GM18858 (cell line): ENCODE results near the gene UNC5CL.
"Not testable (repeated sequence)": the region's sequence is repeated elsewhere in the genome, so short reads cannot be mapped to it uniquely, and the experiment has no call there.

ENCODE experiments used
- ATAC-seq: cut with Tn5 transposase; IDR thresholded peaks from one replicate; pipeline ENCODE4 v1.9.1; 2021; ENCODE audit not compliant: unreplicated experiment

Gene UNC5CL

DNA sequence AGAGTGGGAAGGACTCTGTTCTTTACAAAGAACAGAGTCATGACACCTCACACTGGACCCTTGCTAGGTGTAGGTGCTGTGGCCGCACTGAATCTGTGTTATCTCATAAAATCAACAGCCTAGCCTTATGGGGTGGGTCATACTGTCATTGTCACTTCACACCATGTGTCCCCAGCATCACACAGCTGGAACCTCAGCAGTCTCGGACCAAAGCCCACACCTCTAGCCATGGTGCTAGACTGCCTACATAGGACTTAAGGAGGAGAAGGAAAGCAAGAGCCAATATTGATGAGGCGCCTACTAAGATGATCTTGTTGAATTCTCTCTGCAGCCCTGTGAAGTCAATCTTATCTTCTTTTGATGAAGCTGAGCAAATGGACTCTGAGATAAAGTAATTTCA lies 31.0 kb downstream of the UNC5CL start:
- ATAC-seq: no peak

DNA sequence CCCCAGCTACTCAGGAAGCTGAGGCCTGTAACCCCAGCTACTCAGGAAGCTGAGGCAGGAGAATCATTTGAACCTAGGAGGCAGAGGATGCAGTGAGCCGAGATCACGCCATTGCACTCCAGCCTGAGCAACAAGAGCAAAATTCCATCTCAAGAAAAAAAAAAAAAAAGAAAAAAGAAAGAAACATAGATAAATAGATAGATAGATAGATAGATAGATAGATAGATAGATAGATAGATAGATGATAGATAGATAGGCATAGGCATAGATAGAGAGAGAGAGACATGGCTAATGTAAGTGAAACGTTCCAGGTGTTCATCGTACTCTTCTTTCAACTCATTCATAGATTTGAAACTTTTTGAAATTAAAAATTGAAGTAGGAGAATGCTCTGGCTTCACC lies 32.0 kb downstream of the UNC5CL start:
- ATAC-seq: not testable (repeated sequence)

DNA sequence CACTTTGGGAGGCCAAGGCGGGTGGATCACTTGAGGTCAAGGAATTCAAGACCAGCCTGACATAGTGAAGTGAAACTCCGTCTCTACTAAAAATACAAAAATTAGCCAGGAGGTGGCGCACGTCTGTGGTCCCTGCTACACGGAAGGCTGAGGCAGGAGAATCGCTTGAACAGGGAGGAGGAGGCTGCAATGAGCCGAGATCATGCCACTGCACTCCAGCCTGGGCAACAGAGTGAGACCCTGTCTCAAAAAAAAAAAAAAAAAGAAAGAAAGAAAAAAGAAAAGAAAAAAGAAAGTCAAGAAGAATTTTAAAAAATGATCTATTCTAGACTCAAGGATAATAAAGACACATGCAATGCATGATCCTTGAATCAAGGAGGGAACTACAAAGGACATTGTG lies 32.8 kb downstream of the UNC5CL start:
- not testable (repeated sequence) for ATAC-seq

DNA sequence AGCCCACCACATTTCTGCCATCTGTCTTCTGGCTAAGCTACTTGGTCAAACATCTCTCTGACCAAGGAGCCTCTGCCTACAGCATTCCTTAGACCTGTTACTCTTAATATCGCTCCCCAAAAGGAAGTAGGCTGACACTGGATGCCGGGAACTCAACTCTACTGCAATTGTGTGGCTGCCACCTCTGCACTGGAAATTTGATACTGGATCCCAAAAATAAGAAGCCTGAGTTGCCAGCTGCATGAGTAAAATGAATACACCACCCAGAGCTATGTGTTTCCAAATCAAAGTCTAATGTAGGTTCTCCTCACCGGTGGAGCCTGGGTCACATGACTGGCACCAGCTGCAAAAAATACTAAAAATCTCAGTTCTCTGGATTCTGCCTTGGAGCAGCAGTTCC lies 36.9 kb downstream of the UNC5CL start:
- ATAC-seq: no peak

DNA sequence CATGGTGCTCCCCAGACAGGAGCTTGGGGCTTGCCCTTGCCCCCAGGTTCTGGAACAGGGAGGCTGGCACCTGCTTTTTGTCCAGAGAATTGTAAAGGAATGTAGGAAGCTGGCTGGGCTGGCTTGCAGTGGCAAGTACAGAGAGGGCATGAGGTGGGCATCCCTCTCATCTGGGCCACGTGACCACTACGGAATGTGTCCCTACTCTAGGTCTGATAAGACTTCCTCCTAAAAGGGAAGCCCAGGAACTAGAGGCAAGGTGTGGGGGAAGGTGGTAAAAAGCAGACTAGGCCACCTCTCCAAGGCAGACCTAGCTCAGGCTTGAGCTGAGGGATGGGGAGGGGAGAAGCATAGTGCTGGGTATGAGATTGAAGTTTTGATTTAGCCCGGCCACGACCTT lies 38.8 kb downstream of the UNC5CL start:
- ATAC-seq: no peak

DNA sequence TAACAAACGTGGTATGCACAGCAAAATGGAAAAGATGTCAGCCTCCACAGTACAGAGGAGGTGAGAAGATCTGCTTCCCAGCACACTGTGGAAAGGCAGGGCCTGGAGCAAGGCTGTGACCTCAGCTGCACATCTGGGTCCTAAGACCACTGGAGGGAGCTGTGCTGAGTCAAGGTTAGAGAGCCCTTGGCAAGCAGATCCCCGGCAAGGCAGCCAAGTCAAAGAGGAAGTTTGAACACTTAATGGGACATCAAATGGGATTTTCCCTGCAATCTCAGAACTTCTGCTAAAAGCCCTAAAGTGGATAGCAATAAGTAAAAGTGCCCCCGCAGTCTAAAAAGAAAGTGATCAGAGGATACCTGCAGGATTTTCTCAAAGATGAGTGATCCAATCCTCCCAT lies 39.5 kb downstream of the UNC5CL start:
- no peak for ATAC-seq

DNA sequence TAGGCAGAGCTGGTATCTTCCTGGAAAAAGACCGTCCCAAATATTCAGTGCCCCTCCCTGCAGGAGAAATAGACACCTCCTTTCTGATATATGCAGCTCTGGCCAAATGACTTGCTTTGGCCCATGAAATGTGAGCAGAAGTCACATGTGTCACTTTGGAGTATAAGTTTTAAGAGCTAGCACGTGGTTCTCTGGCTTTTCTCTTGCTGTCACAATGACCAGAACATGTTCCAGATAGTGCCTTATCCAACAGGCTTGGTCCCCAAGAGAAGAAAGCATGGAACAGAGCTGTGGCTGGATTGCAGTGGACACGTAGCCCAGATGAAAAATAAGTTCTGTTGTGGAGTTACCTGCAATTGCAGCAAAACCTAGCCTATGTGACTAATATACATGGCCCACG lies 40.4 kb downstream of the UNC5CL start:
- no peak for ATAC-seq

DNA sequence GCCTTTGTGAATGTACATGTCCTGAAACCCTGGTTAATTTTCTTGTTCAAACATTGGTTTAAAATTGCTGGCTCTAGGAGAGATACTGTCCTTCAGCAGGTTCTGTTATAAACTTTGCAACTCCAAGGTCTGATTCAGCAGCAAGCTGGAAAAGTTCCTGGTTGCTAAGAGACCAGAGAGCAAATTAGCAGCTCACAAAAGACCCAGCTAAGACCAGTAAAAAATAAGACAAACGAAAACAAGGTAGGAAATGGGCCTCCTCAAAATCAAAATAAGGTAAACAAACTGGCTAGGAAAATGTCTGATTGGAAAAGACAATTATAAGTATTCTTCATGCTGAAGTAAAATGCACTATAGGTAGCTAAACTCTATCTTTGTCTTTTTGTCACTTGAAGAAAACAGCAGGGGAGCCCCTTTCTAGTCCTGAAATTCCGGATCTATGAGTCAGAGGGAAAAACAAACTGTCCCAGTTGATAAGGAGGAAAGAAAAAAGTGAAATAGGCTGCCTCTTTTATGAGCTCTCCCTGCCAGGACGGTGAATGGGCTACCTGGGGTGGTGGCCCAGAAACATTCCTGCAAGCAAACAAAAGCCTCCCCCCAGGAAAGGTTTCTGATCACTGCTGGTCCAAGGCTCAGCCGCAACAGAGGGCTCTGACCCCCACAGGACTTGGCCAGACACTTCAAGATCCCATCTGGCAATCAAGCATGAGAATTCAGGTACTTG lies 41.6 kb downstream of the UNC5CL start:
- ATAC-seq: no peak

DNA sequence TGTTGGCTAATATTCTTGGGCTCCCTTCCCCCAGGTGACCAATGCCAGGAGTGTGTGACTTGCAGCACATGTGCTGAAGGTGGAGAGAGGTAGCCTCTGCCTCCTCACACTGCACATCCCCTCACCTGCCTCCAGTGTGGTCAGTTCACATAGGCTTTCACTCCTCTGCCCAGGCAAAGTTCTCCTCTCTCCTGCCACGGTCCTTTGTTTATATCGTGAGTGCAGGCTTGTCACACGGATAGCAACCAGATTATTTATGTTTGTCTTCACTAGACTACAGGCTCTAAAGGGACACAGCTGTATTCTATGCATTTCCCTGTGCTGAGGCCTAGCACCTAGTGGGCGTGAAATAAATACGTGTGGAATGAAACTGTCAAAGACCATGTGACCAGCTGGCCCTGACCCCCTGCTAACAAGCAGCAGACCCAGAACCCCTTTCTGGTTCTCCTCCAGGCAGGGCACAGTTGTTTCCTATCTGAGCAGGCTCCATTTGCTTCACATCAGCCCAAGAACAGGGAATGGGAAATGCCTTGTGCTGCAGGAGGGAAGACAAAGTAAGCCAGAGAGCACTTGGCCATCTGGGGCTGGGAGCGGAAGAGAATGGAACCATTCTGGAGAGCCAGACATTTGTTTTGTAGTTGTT lies 42.3 kb downstream of the UNC5CL start:
- no peak for ATAC-seq

DNA sequence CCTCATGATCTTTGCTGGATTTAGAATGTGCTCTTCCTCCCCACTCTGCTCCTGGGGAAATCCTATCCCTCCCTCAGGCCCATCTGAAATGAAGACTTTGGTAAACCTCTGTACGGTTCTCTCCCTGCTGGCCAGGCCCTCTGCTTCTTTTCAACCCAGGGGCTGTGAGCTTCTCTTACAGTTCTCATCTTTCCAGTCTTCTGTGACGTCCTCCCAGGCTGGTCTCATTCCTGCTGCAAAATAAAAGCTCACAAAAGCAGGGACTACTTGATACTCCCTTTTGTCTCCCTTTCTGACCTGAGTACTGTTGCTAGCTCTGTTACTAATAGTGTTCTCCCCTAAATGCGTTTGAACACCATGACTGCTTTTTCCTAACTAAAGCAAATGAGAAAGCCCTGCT lies 46.3 kb downstream of the UNC5CL start:
- ATAC-seq: no peak

DNA sequence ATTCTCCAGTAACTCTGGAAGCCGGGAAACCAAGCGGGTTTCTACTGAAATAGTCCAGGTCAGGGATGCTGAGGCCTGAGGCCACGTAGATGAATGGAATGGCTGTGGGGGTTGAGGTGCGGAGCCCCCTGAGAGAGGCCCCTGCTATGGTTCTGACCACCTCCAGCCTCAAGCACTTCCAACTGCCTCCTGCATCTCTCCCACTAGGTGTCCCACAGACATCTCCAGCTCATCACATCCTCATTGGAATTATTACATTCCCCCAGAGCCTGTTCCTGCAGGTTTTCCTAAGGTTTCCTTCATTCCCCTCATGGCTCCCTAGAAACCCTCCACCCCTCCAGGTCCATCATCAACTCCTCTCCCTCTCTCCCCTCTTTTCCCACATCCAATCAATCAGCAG lies 48.7 kb downstream of the UNC5CL start:
- no peak for ATAC-seq

DNA sequence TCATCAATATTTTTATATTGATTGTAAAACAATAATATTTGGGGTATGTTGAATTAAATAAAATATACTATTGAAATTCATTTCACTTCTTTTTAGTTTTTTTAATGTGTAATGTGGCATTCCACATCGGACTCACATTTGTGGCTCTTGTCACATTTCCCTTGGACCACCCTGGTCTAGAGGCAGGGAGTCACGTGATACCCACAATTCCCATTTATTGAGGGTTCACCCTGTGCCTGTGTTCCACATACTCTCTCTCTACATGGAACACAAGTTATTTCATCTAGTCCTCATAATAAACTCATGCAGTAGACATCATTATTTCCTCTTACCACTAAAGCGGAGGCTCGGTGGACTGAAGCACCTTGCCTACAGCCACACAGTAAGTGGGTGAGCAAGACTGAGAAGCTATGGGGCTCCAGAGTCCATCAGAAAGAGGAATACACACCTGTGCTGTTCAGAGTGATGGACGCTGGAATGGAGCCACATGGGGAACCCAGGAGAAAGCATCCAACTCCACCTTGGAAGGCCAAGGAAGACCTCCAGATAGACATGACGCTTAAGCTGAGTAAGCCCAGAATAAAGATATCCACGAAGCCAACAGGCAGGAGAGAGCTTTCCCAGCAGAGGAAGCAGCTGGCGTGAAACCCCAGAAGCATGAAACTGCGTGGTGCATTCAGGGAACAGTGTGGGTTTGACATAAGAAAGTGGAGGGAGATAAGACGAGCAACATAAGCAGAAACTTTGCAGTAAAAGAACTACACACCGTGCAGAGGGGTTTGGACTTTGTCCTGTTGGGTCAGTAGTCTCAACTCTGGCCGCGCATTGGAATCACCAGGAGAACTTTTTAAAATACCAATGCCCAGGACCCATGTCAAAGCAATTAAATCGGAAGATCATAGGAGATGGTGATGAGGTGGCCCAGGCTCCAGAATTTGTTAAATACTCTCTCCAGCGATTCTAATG lies 49.5 kb downstream of the UNC5CL start:
- ATAC-seq: no peak

DNA sequence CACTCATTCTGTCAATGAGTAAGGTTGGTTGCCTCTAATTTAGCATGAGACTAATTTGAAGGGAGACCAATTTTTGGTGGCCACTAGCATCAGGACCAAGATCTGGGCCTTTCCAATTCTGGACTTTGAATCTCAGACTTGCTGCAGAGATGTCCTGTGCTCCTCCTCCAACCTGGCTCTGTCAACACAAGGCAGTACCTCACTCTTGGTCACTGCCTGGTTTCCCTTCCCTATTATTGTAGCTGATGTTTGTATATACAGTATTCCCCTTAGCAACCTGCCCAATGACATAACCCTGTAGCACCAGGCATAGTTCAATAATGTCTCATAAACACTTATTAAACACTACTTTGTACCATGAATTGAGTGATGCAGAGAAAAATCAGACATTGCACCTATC lies 50.4 kb downstream of the UNC5CL start:
- no peak for ATAC-seq

DNA sequence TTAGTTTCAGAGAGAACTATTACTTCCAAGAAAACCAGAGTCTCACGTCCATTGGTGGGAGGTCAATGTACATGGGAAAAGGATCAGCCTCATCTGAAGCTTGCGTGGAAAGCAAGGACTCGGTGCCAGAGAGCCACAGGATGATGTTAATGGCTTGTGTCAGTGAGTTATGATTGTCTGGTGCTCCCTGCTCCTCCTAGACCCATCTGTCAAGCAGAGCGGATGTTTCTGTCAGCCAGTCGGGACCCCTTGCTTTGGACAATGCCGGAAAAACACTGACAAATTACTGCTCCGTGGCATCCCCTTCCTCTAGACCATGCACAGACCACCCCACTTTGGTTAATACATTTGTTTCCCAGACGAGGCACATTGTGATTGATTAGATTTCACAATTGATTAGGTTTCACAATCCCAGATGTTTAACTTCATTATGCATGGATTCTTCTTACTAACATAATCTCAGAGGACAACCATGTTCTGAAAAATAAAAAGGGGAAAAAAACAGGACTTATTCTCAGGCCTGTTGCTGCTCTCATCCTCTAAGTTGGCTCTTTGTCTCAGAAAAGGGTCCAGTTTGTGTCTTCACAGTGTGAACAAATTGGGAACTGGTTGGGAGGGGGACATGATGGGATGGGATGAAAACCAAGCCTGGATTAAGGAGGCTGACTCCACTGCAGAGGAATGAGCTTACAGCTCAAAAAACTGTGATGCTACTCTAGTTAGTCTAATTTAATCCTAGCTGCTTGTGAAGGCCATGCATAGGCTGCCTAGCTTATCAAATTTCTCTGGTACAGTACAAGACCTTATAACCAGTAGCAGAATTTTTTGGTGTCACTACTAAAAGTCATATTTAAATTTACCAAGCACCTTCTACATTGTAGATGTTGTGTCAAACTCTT lies 51.9 kb downstream of the UNC5CL start:
- no peak for ATAC-seq

DNA sequence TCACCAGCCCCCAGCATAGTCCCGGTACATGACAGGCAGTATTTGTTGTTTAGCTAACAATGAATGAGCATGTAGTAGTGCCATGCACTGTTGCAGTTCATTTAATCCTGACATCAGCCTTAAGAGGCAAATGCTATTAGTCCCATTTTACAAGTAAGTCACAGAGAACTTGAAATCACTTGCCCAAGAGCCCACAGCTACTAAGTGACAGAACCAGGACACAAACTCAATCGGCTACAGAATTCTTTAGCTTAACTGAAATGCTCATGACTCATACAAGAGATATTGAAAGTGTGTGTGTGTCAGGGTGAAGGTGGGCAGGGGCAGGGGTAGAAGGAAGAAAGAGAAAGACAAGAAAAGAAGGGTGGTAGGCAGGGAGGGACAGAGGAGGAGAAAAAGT lies 52.7 kb downstream of the UNC5CL start:
- ATAC-seq: no peak

DNA sequence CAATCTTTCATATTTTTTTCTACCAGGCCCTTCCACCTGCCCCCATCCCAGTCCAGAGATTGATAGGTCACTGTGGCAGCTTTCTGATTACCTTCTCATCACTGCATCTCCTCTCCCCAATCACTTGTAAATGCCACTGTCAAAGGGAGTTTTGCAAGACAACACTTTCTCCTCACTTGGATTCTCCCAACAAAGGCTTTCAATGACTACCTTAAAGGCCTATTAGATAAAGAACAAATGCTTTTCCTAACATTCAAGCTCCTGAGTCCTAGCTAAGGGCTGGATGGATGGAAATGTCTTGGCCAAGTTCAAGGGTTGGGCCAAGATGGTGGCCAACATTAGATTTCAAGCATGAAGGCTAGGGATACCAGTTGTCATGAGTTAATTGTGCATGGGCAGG lies 55.3 kb downstream of the UNC5CL start:
- ATAC-seq: no peak

DNA sequence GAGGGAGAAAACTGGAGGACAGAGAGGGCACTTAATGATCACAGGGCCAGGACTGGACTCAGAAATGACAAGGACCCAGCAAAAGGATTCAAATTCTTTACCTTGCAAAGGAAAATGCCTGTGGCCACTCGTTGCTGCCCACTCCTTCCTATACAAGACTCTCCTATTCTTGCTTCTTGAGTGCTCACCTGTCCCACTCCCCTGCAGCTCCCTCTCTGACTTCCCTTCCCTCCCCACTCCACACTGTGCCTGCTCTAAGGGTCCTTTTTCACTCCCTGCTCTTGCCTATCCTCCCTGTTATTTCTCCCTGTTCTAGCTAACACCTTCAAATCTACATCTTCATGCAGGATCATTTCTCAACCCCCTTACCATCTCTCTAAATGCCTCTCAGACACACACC lies 56.1 kb downstream of the UNC5CL start:
- ATAC-seq: no peak

DNA sequence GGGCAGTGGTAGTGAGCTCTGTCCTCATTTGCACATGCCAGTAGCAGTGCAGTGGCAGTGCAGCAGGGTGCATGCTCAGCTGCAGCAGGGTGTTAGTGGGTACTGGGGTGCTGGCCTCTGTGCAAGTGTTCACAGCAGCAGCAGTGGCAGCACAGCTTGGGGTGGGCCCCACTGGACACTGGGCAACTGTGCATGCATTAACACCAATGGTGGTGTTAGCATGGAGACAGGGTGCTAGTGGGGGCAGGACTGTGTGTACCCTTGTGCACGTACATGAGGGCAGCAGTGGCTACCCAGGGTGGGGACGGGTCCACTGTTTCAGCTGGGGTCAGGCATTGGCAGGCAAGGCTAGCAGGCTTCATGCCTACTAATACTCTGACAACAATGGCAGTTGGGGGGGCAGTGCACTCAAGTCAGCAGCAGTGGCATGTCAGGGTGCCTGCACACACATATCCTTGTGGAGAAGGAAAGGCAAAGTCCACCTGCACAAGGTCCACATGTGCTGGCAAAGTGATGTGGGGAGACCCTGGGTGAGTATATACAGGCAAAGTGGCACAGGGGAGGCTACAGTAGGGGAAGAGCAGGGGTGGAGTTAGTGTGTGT lies 60.2 kb downstream of the UNC5CL start:
- ATAC-seq: no peak

DNA sequence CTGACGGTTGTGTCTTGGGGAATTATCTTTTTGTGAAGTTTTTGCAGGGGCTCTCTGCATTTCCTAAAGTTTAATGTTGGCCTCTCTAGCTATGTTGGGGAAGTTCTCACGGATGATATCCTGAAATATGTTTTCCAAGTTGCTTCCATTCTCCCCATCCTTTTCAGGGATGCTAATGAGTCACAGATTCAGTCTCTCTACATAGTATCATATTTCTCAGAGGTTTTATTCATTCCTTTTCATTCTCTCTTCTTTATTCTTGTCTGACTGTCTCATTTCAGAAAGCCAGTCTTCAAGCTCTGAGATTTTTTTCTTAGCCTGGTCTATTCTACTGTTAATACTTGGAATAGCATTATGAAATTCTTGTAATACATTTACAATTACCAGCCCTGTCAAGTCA lies 61.3 kb downstream of the UNC5CL start:
- ATAC-seq: no peak

DNA sequence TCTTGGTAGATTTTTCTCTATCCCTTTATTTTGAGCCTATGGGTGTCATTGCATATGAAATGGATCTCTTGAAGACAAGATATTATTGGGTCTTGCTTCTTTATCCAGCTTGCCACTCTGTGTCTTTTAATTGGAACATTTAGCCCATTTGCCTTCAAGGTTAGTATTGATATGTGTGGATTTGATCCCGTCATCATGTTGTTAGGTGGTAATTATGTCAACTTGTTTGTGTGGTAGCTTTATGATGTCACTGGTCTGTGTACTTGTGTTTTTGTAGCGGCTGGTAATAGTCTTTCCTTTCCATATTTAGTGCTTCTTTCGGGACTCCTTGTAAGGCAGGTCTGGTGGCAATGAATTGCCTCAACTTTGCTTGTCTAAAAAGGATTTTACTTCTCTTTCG lies 61.9 kb downstream of the UNC5CL start:
- no peak for ATAC-seq
